H1 (cell line): Measurements from ENCODE around the gene NEUROG1. TPM values are rescaled to one million over a fixed set of nuclear protein-coding genes. Genes with fewer than 3 reads are reported as not detected.

ENCODE experiments used
- BACH1 ChIP-seq: IDR thresholded peaks from 2 replicates; pipeline ENCODE4 v1.6.1; 2012; ENCODE audit warnings: low read length, improper control_type of control experiment
- HDAC6 ChIP-seq: IDR thresholded peaks from one replicate; pipeline ENCODE4 v1.7.1; 2012; ENCODE audit warnings: low read depth, mild to moderate bottlenecking, inconsistent platforms, low read length, moderate library complexity
- SP2 ChIP-seq: IDR thresholded peaks from 2 replicates; pipeline ENCODE4 v1.6.1; 2012; ENCODE audit warnings: mild to moderate bottlenecking, low read length, inconsistent platforms
- polyA plus RNA-seq, 7 experiments: library from polyadenylated mRNA; depleted of rRNA in 3 of 7; stranded (reverse) in 5 of 7; unstranded in 2 of 7; fragments of >200 nt in 5 of 7; fragments of 200-250 nt in 2 of 7; gene quantifications; 1 replicate in 5 of 7; 2 replicates in 1 of 7; 4 replicates in 1 of 7; pipeline versions ENCODE4 v1.2.1 to v1.2.3, GENCODE V29; 2011 to 2013; ENCODE audit warnings: missing spikeins in 2 of 7, mixed read lengths in 2 of 7
- total RNA-seq: library from RNA; stranded (reverse); fragmentation: NEBNext Ultra II Directional; extraction: Animal tissue kit (Norgen Biotek cat#: 25700); gene quantifications from 2 replicates; pipeline ENCODE4 v1.2.1, GENCODE V29; 2021
- TF ChIP-seq, protein P1 (sequence below): fragments of 300-600 bp; sonication (generic); IDR thresholded peaks from 2 replicates; pipeline ENCODE4 v1.7.1; 2012; ENCODE audit warnings: low read length, moderate library complexity, mild to moderate bottlenecking, inconsistent platforms; ENCODE audit not compliant: insufficient replicate concordance

Gene NEUROG1
- total and polyA plus RNA-seq, 2 of the 8 experiments (the other 6 are each of a cell fraction or from before 2014, with no cell fraction given), result not detected

DNA sequence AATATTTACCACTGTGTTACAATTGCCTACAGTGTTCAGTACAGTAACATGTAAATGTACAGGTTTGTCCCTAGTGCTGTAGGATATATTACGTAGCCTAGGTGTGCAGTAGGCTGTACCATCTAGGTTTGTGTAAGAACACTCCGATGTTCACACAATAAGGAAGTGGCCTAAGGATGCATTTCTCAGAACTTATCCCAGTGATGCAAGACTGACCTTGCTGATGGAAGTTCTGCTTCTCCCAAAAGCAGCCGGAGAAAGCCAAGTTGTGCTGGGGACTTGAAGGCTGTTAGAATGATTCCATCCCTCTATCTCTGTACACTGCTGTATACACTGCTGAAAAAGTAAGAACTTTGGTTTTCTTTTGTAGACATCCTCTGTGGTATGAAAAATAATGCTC lies 21.6 kb downstream of the NEUROG1 start (continued):
- TF ChIP-seq, protein P1, sequence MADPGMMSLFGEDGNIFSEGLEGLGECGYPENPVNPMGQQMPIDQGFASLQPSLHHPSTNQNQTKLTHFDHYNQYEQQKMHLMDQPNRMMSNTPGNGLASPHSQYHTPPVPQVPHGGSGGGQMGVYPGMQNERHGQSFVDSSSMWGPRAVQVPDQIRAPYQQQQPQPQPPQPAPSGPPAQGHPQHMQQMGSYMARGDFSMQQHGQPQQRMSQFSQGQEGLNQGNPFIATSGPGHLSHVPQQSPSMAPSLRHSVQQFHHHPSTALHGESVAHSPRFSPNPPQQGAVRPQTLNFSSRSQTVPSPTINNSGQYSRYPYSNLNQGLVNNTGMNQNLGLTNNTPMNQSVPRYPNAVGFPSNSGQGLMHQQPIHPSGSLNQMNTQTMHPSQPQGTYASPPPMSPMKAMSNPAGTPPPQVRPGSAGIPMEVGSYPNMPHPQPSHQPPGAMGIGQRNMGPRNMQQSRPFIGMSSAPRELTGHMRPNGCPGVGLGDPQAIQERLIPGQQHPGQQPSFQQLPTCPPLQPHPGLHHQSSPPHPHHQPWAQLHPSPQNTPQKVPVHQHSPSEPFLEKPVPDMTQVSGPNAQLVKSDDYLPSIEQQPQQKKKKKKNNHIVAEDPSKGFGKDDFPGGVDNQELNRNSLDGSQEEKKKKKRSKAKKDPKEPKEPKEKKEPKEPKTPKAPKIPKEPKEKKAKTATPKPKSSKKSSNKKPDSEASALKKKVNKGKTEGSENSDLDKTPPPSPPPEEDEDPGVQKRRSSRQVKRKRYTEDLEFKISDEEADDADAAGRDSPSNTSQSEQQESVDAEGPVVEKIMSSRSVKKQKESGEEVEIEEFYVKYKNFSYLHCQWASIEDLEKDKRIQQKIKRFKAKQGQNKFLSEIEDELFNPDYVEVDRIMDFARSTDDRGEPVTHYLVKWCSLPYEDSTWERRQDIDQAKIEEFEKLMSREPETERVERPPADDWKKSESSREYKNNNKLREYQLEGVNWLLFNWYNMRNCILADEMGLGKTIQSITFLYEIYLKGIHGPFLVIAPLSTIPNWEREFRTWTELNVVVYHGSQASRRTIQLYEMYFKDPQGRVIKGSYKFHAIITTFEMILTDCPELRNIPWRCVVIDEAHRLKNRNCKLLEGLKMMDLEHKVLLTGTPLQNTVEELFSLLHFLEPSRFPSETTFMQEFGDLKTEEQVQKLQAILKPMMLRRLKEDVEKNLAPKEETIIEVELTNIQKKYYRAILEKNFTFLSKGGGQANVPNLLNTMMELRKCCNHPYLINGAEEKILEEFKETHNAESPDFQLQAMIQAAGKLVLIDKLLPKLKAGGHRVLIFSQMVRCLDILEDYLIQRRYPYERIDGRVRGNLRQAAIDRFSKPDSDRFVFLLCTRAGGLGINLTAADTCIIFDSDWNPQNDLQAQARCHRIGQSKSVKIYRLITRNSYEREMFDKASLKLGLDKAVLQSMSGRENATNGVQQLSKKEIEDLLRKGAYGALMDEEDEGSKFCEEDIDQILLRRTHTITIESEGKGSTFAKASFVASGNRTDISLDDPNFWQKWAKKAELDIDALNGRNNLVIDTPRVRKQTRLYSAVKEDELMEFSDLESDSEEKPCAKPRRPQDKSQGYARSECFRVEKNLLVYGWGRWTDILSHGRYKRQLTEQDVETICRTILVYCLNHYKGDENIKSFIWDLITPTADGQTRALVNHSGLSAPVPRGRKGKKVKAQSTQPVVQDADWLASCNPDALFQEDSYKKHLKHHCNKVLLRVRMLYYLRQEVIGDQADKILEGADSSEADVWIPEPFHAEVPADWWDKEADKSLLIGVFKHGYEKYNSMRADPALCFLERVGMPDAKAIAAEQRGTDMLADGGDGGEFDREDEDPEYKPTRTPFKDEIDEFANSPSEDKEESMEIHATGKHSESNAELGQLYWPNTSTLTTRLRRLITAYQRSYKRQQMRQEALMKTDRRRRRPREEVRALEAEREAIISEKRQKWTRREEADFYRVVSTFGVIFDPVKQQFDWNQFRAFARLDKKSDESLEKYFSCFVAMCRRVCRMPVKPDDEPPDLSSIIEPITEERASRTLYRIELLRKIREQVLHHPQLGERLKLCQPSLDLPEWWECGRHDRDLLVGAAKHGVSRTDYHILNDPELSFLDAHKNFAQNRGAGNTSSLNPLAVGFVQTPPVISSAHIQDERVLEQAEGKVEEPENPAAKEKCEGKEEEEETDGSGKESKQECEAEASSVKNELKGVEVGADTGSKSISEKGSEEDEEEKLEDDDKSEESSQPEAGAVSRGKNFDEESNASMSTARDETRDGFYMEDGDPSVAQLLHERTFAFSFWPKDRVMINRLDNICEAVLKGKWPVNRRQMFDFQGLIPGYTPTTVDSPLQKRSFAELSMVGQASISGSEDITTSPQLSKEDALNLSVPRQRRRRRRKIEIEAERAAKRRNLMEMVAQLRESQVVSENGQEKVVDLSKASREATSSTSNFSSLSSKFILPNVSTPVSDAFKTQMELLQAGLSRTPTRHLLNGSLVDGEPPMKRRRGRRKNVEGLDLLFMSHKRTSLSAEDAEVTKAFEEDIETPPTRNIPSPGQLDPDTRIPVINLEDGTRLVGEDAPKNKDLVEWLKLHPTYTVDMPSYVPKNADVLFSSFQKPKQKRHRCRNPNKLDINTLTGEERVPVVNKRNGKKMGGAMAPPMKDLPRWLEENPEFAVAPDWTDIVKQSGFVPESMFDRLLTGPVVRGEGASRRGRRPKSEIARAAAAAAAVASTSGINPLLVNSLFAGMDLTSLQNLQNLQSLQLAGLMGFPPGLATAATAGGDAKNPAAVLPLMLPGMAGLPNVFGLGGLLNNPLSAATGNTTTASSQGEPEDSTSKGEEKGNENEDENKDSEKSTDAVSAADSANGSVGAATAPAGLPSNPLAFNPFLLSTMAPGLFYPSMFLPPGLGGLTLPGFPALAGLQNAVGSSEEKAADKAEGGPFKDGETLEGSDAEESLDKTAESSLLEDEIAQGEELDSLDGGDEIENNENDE, result no peak
- TF ChIP-seq HDAC6 (no peak), BACH1 (no peak), SP2 (no peak)
